ENCODE data around the gene BEND4. TPM values are rescaled to one million over a fixed set of nuclear protein-coding genes. Genes with fewer than 3 reads are reported as not detected.
A peak's percentile ranks its signal among the peaks of the same experiment; 100 is the strongest.

Gene BEND4
- total RNA-seq (under 1 TPM; 0.23 to 0.42 TPM), polyA plus RNA-seq (ENCODE audit: insufficient read length in 6 of 6) (under 1 TPM; 0.03 to 0.07 (median 0.04) TPM)
- long read RNA-seq, donor 1 = 0 reads
- long read RNA-seq, donor 2 = 0 reads
- long read RNA-seq, donor 3 = 0 reads
- long read RNA-seq, donor 4 = 0 reads
- long read RNA-seq, donor 5 = 0 reads
- long read RNA-seq, donor 6 = 0 reads
- long read RNA-seq, donor 7 = 0 reads
- long read RNA-seq, donor 8 = 0 reads
- long read RNA-seq, donor 9 = 0 reads
- long read RNA-seq, donor 10 = 0 reads
- long read RNA-seq, donor 11 = 0 reads
- long read RNA-seq, donor 12 = 0 reads

- ATAC-seq (no peak), DNase-seq (no peak)
- H3K4me3 ChIP-seq = peak within 1 kb of the TSS; percentile 28 to 46
- H3K4me1 ChIP-seq = peaks cover 4 to 21% of the 10 kb centered on the region in 2 donors
- H3K36me3 ChIP-seq = no peaks in the 10 kb centered on the region
- no peaks in the 10 kb centered on the region for H3K9me3 ChIP-seq
- H3K27ac ChIP-seq = no peak within 1 kb of the TSS
- H3K27me3 ChIP-seq = peaks cover 45 to 69% of the 10 kb centered on the region in 2 donors
- TF ChIP-seq CTCF (IDR thresholded peaks at IDR 0.05) = no peak
- intact Hi-C loops (cut with DNase I) = no loop called here
Observed at GRCh38 chr4:42152507-42153504, at the start of gene BEND4. TSS of gene BEND4 (minus strand) at chr4:42152655. CDS start at chr4:42152143, 512 bp downstream.

- no peak for TF ChIP-seq CTCF (IDR thresholded peaks at IDR 0.05)
- Histone ChIP-seq H3K36me3 (no peaks in the 10 kb centered on the region), H3K4me1 (no peaks in the 10 kb centered on the region), H3K9me3 (no peaks in the 10 kb centered on the region), H3K27me3 (no peaks in the 10 kb centered on the region), H3K4me3 (no peak overlapping the region), H3K27ac (no peak overlapping the region)
- ATAC-seq = no peak
- no peak for DNase-seq
- intact Hi-C loops (cut with DNase I) = no loop called here
Observed at GRCh38 chr4:42197341-42197740, 44.9 kb upstream of the BEND4 start.

- intact Hi-C loops (cut with DNase I) = no loop called here
- H3K36me3 ChIP-seq = no peaks in the 10 kb centered on the region
- no peaks in the 10 kb centered on the region for H3K9me3 ChIP-seq
- H3K4me1 ChIP-seq = no peaks in the 10 kb centered on the region
- no peaks in the 10 kb centered on the region for H3K27me3 ChIP-seq
- no peak overlapping the region for H3K4me3 ChIP-seq
- no peak for TF ChIP-seq CTCF (IDR thresholded peaks at IDR 0.05)
- DNase-seq (no peak), ATAC-seq (no peak)
- H3K27ac ChIP-seq = no peak overlapping the region
Observed at GRCh38 chr4:42172921-42173320, 20.5 kb upstream of the BEND4 start.

GRCh38 chr4:42172128-42172790 lies 19.8 kb upstream of the BEND4 start:
- no peaks in the 10 kb centered on the region for H3K9me3 ChIP-seq
- DNase-seq (no peak), ATAC-seq (no peak)
- no peaks in the 10 kb centered on the region for H3K4me1 ChIP-seq
- no peak overlapping the region for H3K27ac ChIP-seq
- no peak overlapping the region for H3K4me3 ChIP-seq
- H3K36me3 ChIP-seq = no peaks in the 10 kb centered on the region
- TF ChIP-seq CTCF (IDR thresholded peaks at IDR 0.05) = no peak
- H3K27me3 ChIP-seq = no peaks in the 10 kb centered on the region
- intact Hi-C loops (cut with DNase I) = no loop called here
